Middle frontal gyrus (tissue), 1 donor: ENCODE data around the gene IPMK.
"Not testable (repeated sequence)": the region's sequence is repeated elsewhere in the genome, so short reads cannot be mapped to it uniquely, and the experiment has no call there.

ENCODE experiments used
- DNase-seq: peaks from one replicate; pipeline ENCODE4 v3.0.0-alpha.2; 2015; ENCODE audit warnings: low spot score; ENCODE audit errors: extremely low spot score

IPMK gene

DNA sequence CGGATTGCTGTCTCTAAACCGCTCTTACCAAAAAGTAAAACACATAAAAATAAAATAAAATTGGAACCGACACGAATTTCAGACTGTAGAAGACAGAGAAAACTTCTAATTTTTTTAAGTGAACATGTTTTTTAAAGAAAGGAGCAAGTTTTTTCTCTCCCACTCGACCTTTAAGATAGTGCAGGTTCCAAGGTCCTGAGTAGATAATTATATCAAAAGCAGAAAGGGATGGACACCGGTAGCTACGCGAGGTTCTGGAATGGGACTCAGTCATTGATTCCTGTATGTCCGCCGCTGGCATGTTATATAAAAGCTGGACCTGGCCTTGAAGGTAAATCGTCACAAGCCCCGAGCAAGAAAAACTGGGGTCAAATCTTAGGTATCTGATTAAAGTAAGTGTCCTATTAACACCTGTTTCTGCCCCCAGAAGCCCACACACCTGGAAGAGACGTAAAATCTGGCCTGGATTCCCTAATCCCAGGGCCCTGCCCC lies 806 bp upstream of the IPMK start:
- no peak for DNase-seq

DNA sequence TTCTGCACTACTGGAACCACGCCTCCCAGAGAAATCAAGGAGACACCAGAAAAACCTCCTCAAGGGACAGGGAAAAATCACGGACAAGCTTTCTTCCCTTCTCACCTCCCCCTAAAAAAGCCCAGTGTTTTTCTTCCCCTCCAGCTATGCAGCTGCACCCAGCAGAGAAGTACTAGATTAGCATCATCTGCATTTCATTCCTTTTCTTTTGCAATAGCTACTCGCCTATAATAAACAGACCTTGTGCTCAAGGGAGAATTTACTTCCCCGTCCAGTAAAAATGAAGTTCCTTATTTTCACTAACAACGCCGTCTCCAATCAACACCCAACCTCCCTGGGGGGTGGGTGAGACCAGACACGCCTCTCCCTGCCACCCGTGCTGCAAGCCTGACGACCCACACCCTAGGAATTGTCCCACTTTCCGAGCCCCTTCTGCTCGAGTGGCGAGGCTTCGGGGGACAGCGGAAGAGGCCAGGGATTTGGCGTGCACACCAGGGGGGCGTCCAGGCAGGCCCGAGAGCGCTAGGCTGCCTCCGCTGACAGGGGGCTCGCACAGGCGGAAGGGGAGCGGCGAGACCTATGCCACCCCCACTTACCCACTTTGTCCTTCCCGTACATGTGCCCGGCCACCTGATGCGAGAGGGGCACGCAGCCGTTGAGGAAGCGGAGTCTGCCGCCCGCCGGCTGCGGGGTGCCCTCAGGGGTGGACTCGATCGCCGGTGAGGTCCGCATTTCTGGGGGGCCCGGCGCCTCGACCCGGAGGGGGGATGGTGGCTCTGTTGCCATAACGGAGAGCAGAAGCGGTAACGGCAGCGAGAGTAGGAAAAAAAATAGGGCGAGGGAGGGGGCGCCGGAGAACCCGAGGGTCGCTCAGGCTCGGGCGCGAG lies 625 bp downstream of the IPMK start:
- DNase-seq = no peak

DNA sequence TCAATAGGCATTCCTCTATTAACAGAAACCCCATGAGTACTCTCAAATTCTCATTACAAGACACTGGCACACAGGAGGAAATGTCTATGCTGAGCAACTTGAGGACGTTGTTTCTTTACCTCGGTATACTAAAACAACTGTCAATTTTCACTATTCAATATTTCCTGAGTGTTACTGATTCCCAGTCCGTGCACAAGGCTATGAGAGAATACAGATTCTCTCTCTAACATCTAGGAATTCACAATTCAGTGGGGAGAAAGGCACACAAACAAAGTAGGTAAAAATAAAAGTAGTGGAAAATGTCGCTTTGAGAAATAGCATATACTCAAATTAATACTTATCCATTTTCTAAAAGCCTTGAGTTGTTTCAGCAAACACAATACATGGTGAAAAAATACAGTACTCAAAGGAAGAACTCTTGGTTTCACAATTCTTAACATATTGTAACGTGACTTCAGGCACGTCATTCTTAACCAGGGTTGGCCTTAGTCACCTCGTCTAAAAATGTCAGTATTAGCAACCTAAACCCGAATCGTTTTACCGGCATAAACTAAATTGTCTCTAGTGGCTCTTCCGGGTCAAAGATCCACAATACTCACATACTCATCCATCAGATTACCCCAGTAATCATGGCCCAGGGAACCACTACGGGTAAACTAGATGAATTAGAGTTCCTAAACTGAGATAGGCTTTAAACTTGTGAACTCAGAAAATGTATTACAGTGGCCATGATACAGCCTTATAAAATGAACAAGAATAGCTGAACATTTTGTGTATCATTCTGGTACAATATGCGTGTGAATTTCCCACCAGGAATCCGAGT lies 1.5 kb downstream of the IPMK start:
- DNase-seq = no peak

DNA sequence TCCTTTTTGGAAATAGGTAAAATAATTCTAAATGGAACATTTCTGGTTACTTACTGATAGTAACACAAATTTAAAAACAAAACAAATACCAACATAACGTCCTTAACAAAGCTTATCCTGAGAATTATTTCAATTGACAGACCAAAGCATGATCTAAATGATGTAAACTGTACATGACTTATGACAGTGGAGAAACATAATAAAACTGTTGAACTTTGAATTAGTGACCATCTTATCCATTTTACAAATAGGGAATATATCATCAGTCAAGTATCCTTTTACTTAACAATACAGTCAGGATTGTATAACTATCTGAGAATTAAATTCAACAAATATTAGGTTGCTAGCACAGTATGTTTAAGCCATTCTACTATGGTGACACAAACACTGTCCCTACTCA lies 2.4 kb downstream of the IPMK start:
- DNase-seq = no peak

DNA sequence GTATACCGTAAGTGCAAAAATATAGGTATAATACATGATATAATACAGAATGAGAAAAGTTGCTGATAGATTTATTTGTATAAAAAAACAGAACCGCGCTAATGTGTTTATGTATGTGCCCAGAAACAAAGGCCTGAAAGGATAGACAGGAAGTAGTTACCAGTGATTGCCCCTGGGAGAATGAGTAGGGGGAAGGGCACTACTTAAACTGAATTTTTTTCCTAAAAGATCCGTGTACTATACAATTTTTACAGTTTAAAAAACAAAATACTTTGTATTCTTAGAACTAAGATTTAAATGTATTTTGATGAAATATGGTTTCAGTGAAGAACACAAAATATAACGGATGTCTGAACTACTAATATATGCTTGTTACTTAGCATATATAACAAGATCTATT lies 2.9 kb downstream of the IPMK start:
- no peak for DNase-seq

DNA sequence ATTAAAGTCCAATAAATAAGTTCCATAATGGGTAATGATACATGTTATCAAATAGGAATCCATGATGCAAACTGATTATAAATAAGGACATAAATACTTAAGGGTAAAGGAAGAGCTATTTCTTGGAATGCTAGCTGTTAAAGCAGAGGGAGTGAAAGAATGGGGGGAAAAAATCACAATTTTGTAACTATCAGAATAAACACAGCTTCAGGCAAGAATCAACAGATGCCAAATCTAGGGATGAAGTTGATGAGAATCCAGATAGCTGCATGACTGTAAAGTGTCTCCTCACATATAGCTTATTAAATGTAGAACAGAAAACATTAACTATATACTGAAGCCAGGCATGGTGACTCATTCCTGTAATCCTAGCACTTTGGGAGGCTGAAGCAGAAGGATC lies 4.9 kb downstream of the IPMK start:
- no peak for DNase-seq

DNA sequence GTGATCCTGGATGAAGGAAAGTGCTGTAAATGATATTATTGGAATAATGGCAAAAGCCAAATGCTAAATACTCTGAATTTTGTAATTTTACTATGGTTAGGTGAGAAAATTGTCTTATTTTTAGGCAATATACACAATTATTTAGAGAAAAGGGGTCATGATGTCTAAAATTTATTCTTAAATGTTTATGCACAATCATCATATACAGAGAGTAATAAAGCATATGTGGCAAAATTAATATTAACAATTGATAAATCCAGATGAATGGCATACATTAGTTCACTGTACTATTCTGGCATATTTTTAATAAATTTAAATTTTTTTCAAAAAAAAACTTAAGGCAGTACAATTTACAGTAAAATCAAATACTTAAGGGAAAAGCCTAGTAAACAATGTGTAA lies 7.4 kb downstream of the IPMK start:
- no peak for DNase-seq

DNA sequence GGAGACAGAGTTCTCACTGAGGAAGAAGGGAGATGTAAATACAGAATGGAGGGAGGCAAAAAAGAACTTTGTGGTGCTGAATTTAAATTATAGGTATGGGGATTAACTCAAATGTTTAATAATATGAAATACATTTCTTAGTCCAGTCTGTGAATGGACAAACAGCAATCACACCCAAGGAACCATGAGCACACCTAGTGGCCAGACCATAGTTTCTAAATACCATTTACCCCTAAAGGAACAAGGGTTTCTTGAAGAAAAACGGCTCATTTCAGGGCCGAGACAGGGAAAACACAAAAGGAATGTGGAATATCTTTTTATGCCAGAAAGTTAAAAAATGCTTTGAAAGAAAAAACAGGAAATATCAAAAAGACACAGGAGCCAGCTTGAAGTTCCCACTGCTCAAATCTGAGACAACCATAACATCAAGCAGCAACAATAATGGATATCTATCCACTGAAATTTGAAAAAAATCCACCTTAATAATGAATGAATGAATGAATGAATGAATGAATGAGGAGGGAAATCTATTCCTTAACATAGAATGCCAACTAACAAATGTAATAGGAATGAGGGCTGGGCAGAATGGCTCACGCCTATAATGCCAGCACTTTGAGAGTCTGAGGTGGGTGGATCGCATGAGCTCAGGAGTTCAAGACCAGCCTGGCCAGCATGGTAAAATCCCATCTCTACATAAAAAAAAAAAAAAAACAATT lies 8.6 kb downstream of the IPMK start:
- DNase-seq = no peak

DNA sequence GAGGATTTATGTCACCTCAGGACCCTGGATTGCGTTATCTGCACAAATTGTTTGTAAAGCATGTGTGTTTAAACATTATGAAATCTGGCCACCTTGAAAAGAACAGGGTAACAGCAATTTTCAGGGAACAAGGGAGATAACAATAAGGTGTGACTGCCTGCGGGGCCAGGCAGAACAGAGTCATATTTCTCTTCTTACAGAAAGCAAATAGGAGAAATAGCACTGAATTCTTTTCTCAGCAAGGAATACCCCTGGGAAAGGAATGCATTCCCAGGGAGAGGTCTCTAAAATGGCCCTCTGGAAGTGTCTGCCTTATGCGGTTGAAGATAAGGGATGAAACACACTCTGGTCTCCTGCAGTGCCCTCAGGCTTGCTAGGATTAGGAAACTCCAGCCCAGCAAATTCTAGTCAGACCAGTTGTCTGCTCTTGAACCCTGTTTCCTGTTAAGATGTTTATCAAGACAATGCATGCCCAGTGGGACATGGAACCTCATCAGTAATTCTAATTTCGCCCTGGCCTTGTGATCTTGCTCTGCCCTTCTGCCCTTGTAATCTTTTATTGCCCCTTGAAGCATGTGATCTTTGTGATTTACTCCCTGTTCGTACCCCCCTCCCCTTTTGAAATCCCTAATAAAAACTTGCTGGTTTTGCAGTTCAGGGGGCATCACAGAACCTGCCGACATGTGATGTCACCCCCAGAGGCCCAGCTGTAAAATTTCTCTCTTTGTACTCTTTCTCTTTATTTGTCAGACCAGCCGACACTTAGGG lies 11.5 kb downstream of the IPMK start:
- DNase-seq = not testable (repeated sequence)

DNA sequence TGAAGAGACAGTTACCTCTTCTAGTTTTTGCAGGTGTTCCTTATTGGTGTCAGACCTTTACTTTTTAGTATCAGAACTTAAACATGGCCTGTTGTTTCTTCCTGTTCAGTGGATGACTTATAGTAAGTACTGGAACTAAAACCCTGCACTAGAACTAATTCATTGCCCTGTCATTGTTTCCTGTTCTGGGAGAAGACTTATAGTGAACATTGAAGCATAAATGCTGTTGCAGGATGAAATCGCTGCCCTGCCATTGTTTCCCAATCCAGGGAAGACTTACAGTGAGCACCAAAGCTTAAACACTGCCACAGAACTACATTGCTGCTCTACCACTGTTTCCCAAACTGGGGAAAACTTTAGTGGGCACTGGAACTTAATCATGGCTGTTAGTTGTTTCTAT lies 13.1 kb downstream of the IPMK start:
- DNase-seq = no peak

DNA sequence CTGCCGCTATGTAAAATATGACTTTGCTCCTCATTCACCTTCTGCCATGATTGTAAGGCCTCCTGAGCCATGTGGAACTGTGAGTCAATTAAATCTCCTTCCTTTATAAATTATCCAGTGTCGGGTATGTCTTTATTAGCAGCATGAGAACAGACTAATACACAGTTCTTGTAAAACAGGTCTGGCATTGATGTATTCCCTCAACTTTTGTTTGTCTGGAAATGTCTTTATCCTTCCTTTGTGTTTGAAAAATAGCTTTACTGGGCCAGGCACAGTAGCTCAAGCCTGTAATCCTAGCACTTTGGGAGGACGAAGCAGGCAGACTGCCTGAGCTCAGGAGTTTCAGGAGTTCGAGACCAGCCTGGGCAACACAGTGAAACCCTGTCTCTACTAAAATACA lies 14.5 kb downstream of the IPMK start:
- no peak for DNase-seq

DNA sequence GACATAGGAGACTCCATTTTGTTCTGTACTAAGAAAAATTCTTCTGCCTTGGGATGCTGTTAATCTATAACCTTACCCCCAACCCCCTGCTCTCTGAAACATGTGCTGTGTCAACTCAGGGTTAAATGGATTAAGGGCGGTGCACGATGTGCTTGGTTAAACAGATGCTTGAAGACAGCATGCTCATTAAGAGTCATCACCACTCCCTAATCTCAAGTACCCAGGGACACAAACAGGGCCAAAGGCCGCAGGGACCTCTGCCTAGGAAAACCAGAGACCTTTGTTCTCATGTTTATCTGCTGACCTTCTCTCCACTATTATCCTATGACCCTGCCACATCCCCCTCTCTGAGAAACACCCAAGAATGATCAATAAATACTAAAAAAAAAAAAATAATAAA lies 23.0 kb downstream of the IPMK start:
- DNase-seq = not testable (repeated sequence)

DNA sequence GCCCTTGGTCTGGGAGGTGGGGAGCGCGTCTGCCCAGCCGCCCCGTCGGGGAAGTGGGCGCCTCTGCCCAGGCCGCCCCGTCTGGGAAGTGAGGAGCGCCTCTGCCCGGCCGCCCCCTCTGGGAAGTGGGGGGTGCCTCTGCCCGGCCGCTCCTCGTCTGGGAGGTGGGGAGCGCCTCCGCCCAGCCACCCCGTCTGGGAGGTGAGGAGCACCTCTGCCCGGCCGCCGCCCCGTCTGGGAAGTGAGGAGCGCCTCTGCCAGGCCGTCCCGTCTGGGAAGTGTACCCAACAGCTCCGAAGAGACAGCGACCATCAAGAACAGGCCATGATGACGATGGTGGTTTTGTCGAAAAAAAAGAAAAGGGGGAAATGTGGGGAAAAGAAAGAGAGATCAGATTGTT lies 23.5 kb downstream of the IPMK start:
- DNase-seq = not testable (repeated sequence)

DNA sequence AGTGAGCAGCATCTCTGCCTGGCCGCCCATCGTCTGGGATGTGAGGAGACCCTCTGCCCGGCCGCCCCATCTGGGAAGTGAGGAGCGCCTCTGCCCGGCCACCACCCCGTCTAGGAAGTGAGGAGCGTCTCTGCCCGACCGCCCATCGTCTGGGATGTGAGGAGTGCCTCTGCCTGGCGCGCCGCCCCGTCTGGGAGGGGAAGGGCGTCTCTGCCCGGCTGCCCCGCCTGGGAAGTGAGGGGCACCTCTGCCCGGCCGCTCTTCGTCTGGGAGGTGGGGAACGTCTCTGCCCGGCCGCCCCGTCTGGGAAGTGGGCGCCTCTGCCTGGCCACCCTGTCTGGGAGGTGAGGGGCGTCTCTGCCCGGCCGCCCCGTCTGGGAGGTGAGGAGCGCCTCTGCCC lies 23.9 kb downstream of the IPMK start:
- DNase-seq = not testable (repeated sequence)

DNA sequence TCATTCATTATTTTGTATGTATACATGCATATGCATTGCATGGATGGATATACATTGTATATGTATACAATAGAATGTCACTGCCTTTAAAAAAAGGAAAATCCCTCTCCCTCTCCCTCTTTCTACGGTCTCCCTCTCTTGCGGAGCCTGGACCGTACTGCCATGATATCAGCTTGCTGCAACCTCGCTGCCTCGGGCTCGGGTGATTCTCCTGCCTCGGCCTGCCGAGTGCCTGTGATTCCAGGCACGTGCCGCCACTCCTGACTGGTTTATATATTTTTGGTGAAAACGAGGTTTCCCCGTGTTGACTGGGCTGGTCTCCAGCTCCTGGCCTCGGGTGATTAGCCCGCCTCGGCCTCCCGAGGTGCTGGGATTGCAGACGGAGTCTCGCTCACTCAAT lies 24.4 kb downstream of the IPMK start:
- no peak for DNase-seq

DNA sequence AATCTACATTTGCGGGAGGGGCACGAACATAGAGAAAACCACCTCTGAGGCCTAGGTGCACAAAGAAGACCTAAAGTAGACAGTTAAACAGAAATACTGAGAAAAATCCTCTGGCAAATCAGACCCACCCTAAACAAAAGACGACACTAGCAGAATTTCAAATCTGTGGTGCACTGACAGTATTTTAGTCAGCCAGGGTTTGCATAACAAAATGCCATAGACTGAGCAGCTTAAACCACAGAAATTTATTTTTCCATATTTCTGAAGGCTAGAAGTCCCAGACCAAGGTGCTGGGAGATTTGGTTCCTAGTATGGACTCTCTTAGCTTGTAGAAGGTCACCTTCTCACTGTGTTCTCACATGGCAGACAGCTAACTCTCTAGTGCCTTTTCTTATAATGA lies 26.3 kb downstream of the IPMK start:
- no peak for DNase-seq

DNA sequence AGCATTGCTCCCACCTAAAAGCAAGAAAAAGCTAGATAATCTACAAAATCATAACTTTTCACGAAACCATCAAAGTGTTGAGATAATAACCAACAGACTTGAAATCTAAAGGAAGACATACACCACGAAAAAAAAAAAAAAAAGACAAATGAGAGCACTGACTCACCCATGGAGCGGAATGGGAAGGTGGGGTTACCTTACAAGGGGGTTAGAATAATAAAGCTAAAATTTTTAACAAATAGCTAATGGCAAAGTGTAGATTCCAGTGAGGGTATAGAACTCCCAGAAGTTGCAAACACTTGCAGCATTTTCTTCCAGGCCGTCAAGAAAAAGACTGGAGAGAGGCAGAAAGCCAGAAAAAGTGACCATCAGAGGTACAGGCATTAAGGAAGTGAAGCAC lies 27.2 kb downstream of the IPMK start:
- DNase-seq = no peak

DNA sequence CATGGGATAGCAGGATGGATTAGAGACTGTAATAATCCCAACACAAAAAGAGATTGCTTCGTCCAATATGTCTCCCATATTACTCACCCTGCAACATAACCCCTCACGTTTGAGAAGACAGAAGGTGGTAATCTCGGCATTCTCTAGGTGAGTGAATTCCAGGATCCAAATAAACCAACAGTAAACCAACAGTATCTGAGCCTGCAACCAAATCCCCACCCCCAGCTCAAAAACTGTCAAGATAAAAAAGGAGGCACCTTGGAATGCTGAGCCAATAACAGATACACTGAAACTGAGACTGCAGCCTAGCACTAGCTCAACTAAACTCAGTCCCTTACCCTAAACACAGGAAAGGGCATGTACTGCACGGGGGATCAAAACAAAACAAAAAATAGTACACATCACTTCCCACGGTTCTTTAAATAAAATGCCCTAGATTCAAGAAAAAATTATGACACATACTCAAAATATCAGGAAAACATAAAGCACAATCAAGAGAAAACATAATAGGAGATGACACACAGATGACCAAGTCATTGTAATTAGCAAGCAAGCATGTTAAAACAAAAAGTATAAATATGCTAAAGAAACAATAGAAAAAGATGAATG lies 28.0 kb downstream of the IPMK start:
- no peak for DNase-seq

DNA sequence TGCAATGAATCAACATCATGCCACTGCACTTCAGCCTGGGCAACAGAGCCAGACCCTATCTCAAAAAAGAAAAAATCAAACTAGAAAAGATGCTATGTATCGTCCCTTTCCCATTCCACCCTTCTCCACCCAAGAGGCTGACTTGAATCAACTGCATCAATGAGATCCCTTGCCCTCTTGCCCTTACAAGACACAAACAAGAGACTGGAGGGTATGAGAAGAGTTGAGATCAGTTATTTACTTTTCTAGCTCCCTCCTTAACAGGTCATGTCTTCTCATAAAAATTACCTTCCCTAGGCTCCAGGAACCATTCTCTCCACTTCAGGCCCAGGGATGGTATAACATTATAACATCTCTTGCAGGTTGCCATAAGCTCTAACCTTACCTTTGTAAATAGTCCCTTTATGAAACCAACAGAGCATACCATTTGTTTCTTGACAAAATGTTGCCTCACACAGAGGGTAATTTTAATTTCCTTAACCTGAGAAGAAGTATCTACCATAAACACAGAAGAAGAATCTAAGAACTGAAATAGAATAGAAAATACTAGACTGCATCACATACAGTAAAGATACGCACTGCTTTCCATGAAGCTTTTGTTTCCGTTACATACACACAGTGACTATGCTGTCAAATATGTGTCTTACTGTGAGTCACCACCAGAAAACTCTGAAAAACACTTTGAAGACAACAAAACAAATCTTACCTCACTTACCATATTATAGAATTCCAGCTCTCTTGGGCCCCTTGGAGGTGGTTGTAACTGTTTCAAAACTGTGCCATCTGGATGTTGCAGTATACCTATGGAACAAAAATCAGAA lies 30.5 kb downstream of the IPMK start:
- no peak for DNase-seq

DNA sequence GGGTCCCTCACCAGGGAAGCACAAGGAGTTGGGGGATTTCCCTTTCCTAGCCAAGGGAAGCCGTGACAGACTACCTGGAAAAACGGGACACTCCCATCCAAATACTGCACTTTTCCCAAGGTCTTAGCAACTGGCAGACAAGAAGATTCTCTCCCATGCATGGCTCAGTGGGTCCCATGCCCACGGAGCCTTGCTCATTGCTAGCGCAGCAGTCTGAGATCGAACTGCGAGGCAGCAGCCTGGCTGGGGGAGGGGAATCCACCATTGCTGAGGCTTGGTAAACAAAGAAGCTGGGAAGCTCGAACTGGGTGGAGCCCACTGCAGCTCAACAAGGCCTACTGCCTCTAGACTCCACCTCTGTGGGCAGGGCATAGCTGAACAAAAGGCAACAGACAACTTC lies 37.8 kb downstream of the IPMK start:
- not testable (repeated sequence) for DNase-seq
